Loucy (cell line): Measurements from ENCODE around the gene LTBP1.

Experiments used
- EZH2phosphoT487 ChIP-seq: fragments of 200-600 bp; IDR thresholded peaks from 2 replicates; pipeline ENCODE4 v1.6.1; 2018; ENCODE audit warnings: antibody characterized with exemption, mild to moderate bottlenecking, moderate library complexity, borderline replicate concordance
- TF ChIP-seq, protein P1 (sequence below): fragments of 200-600 bp; sonication (generic); conservative IDR thresholded peaks from 2 replicates; pipeline ENCODE4 v1.5.1; 2014; ENCODE audit warnings: mild to moderate bottlenecking, antibody characterized with exemption, low read length

DNA sequence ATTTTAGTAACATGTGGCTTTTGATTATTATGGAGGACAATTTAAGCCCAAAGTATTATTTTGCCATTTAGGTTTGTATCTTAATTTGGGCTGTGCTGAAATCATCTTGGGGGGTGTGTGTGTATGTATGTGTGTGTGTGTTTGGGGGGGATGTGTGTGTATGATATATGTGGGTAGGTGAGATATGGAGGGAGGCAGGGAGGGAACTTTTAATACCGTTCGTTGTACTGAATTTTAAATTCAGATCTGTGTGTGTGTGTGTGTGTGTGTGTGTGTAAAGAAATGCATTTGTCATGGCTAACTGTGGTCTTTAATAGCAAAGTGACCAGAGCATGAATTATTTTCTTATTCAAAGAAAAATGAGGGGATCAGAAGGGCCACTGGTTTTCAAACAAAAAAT, 113.7 kb downstream of the LTBP1 start:
- TF ChIP-seq, protein P1, sequence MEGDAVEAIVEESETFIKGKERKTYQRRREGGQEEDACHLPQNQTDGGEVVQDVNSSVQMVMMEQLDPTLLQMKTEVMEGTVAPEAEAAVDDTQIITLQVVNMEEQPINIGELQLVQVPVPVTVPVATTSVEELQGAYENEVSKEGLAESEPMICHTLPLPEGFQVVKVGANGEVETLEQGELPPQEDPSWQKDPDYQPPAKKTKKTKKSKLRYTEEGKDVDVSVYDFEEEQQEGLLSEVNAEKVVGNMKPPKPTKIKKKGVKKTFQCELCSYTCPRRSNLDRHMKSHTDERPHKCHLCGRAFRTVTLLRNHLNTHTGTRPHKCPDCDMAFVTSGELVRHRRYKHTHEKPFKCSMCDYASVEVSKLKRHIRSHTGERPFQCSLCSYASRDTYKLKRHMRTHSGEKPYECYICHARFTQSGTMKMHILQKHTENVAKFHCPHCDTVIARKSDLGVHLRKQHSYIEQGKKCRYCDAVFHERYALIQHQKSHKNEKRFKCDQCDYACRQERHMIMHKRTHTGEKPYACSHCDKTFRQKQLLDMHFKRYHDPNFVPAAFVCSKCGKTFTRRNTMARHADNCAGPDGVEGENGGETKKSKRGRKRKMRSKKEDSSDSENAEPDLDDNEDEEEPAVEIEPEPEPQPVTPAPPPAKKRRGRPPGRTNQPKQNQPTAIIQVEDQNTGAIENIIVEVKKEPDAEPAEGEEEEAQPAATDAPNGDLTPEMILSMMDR, result no peak
- no peak for TF ChIP-seq EZH2phosphoT487
